Ovary (tissue), 3 donors: Measurements from ENCODE around the gene PNMA6F.

ENCODE experiments used
- POLR2A ChIP-seq: fragments of 450-650 bp; IDR thresholded peaks from one replicate; pipeline ENCODE4 v1.6.1; 2017; ENCODE audit warnings: antibody characterized with exemption, mild to moderate bottlenecking, moderate library complexity
- TF ChIP-seq, protein P1 (sequence below), 3 donors: fragments of 450-650 bp in 2 of 3; fragments of 200-600 bp in 1 of 3; IDR thresholded peaks; one replicate each; pipeline versions ENCODE4 v1.5.1 to v1.8.0; 2016 to 2022; ENCODE audit warnings: antibody characterized with exemption in 3 of 3, mild to moderate bottlenecking in 1 of 3
- donor health status: DM: no; HTN: no; CAD: no.

DNA sequence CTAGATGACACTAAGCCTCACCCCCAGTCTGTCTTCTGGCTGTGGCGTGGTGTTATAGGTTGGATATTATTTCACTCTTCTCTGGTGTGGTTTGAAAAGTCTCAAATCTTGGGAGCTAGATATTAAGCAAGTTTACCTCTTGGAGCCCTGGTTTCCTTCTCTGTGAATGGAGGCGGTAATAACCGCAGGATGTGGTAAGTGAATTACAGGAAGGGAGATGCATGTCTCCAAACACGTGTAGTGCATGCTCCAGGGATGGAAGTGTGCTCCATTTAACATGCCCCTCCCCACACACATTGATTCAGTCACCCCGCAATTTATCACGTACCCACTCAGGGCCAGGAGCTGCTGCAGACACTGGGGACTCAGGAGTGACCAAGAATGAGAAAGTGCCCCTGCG lies 17.3 kb upstream of the PNMA6F start:
- TF ChIP-seq, protein P1, sequence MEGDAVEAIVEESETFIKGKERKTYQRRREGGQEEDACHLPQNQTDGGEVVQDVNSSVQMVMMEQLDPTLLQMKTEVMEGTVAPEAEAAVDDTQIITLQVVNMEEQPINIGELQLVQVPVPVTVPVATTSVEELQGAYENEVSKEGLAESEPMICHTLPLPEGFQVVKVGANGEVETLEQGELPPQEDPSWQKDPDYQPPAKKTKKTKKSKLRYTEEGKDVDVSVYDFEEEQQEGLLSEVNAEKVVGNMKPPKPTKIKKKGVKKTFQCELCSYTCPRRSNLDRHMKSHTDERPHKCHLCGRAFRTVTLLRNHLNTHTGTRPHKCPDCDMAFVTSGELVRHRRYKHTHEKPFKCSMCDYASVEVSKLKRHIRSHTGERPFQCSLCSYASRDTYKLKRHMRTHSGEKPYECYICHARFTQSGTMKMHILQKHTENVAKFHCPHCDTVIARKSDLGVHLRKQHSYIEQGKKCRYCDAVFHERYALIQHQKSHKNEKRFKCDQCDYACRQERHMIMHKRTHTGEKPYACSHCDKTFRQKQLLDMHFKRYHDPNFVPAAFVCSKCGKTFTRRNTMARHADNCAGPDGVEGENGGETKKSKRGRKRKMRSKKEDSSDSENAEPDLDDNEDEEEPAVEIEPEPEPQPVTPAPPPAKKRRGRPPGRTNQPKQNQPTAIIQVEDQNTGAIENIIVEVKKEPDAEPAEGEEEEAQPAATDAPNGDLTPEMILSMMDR (IDR thresholded peaks at IDR 0.05), result no peak
- no peak for TF ChIP-seq POLR2A
